KBM-7 (cell line): Measurements from ENCODE around the gene RPS6KA5.
"Not testable (repeated sequence)": the region's sequence is repeated elsewhere in the genome, so short reads cannot be mapped to it uniquely, and the experiment has no call there.

Experiments used
- DNase-seq: peaks from one replicate; pipeline ENCODE4 v3.0.0-alpha.2; 2015
- in situ Hi-C: fragments of 300-500 bp; cut with MboI; formaldehyde crosslinking; loops from 2 replicates; pipeline ENCODE4 v1.14.3; 2020; ENCODE audit warnings: low sequenced_read_pairs, low pct_unique_long_range_greater_than_20kb, mixed read lengths

Gene RPS6KA5

DNA sequence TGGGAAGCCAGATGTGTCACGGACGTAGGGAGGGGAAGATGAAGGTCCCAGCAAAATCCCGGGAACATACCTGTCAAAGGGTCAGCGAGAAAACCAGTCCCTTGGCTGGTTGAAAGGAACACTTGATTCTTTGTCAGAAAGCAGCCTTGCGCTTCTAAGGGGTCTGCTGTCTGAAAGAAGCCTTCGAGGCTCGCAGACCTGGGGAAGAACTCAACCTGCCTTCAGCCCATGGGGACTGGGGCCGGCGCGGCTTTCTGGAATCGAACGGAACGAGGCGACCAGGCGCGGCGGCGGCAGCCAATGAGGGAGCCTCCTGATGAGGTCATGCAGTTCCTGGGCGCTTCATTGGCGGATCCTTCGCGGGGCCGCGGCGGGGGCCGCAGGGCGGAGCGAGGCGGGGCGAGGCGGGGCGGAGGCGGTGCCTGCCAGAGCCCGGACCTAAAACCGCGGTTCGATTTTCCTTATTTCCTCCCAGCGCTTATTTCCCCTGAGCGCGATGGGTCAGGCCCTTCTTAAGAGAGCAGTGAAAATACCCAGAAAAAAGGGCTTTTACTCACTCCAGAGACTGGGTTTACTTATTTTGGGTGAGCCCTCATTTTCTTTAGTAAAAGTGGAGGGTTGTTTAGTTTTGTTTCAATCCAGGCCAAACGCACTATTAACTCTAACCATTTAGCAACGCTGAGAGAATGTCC lies 232.4 kb downstream of the RPS6KA5 start:
- DNase-seq, result peak; percentile 89
- in situ Hi-C loops, result no loop called here

DNA sequence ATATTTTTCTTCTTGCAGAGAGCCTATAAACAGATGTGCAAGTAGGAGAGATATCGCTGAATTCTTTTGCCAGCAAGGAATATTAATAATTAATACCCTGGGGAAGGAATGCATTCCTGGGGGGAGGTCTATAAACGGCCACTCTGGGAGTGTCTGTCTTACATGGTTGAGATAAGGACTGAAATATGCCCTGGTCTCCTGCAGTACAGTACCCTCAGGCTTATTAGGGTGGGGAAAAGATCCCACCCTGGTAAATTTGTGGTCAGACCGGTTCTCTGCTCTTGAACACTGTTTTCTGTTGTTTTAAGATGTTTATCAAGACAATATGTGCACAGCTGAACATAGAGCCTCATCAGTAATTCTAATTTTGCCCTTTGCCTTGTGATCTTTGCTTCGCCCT lies 236.9 kb downstream of the RPS6KA5 start:
- in situ Hi-C loops, DNase-seq: not testable (repeated sequence)

DNA sequence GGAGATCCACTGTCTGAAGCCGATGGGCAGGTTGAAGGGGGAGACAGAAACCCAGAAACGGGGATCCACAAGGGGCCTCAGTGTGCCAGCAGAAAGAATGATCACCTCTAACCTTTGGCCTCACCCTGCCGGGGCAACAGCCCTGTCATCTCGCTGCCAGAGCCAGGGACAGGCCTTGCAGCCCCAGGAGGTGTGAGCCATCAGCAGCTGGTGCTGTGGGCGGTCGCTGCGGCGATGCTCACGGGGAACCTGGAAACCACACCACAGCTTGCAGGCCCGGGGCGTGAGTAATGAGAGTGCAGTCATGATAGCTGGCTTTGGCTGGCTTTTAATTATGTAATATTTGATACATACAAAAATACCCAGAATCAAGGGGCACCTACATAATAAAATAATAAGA lies 239.5 kb downstream of the RPS6KA5 start:
- DNase-seq, result no peak
- in situ Hi-C loops, result no loop called here

- in situ Hi-C loops, result no loop called here
- DNase-seq, result no peak
These were observed 240.6 kb downstream of the RPS6KA5 start for GRCh38 chr14:90819734-90820393.

DNA sequence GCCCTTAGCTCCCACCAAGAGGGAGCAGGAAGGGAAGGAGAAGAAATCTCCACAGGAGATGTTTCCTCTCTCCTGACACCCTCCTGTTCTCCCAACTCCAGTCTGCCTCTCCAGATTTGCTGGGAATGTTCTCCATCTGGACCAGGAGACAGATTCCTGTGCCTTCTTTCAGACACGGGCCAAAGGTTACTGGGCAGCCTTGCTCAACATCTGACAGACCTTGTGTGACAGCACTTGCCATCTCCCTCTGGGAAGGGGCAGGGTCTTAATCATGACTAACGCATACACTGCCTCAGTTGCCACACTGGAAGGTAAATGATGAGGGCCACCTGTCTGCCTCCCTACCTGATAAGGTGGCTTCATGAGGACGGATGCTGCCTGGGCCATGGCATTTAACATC lies 241.7 kb downstream of the RPS6KA5 start:
- DNase-seq, result no peak
- in situ Hi-C loops, result no loop called here

GRCh38 chr14:90816681-90817436 lies 243.6 kb downstream of the RPS6KA5 start:
- no peak for DNase-seq
- in situ Hi-C loops, result no loop called here

DNA sequence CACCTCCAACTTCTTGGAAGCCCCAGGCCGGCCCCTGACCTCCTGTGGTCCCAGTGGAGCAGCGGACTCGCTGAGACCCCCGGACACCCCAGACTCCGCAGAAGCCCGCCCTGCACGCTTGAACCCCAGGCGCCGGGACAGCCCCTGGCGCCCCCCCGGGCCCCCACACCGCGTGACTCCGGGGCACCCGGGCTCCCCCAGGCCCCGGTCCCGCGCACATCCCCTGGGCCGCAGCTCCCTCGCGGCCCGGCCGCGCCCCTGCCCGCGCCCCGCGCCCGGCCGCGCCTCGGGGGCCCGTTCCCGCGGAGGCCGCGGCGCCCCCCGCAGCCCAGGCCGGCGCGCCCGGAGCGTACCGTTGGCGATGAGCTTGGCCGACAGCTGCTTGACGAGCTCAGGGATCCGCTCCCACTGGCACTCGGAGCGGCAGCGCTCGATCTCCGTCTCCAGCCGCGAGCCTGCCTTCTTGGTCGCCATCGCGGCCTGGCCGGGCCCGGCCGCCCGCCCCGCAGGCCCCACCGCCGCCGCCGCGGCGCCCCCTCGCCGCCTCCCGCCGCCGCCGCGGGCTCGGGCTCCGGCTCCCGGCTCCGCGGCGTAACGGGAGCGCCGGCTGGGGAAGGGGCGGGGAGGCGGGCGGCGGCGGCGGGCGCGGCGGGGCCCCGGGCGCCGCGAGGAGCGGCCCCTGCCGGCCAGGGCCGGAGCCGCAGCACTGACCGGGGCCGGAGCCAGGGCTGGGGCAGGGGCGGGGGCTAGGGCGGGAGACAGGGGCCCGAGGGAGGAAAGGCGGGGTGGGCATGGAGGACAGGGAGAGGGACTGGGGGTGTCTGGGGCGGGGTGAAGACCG lies 244.4 kb downstream of the RPS6KA5 start, which contains the start of gene TTC7B:
TTC7B (minus strand) TSS at position 609 of the 841 bp plus-strand sequence; CDS start at position 474, 135 bp downstream.
- no peak for DNase-seq
- in situ Hi-C loops, result no loop called here

GRCh38 chr14:90815572-90815821 lies 244.9 kb downstream of the RPS6KA5 start:
- in situ Hi-C loops, result no loop called here
- DNase-seq, result no peak

- no peak for DNase-seq
These were observed 245.5 kb downstream of the RPS6KA5 start for GRCh38 chr14:90814806-90815571.

GRCh38 chr14:90813442-90813841 lies 247.0 kb downstream of the RPS6KA5 start:
- DNase-seq, result no peak
- in situ Hi-C loops, result no loop called here

More at GRCh38 chr14:90814806-90815571, 245.5 kb downstream of the RPS6KA5 start:
- in situ Hi-C loops, result no loop called here

GRCh38 chr14:90812109-90812508 lies 248.3 kb downstream of the RPS6KA5 start:
- in situ Hi-C loops, result no loop called here
- DNase-seq, result no peak

DNA sequence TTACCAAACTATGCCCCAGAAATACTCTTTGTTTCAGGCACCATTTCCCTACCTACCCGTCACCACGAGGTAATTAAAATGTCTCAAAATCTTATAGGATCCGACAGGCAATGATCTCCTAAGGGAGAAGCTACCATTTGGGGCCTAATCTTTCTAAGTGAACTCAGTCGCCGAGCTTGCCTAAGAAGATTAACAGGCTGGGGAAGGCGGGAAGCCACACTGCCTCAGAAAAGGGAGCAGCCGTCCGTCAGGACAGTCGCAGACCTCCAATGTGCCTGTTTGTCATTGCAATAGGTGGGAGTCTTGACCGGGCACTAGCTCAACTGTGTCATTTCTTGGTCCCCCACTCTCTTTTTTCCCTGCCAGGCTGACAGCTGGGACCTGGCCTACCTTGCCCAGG lies 248.8 kb downstream of the RPS6KA5 start:
- no peak for DNase-seq
- in situ Hi-C loops, result no loop called here

- no peak for DNase-seq
- in situ Hi-C loops, result no loop called here
These were observed 249.6 kb downstream of the RPS6KA5 start for GRCh38 chr14:90810806-90811205.

DNA sequence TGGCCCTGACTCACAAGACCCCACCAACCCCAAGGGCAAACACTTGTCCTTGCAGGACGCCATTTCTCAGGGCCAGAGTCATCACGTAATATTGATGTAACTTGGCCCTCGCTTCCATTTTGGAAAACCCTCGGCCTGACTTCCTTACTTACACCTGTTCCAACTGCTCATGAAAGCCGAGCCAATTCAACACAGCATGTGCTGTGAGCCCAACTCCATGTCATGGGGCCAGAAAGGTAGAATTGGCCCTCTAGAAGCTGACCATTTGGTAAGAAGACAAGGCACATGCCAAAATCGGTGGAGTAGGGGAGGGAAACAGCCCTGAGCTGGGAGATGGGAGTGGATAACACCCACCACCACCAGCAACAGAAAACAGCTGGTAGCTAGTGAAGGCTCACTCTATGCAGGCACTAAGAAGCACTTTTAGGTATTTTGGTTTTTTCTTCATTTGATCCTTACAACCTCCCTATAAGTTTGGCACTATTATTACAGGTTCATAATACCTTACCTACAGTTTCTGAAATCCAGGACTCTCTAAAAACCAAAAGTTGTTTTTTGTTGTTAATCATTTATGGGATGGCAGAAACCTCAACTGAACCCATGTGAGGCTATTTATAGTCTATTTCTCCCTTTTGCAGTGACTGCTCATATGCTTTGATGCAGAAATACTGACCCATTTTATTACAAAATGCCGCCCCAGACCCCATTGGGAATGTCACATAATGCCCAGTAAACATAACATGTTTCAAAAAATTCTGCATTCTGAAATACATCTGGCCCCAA lies 250.7 kb downstream of the RPS6KA5 start:
- in situ Hi-C loops, result no loop called here

GRCh38 chr14:90808759-90809529 lies 251.5 kb downstream of the RPS6KA5 start:
- in situ Hi-C loops, result no loop called here
- no peak for DNase-seq

More for the DNA sequence above, 250.7 kb downstream of the RPS6KA5 start:
- no peak for DNase-seq

- DNase-seq, result no peak
These were observed 253.4 kb downstream of the RPS6KA5 start for GRCh38 chr14:90807060-90807459.

More at GRCh38 chr14:90807060-90807459, 253.4 kb downstream of the RPS6KA5 start:
- in situ Hi-C loops, result no loop called here
